Mesodermal cell (in vitro differentiated cells): ENCODE data around the gene DAPK1.

Experiments
- H3K27ac ChIP-seq: 2 replicates; pipeline ENCODE4 v1.7.0; 2013; ENCODE audit warnings: mild to moderate bottlenecking, low read depth, low read length, moderate library complexity; ENCODE audit not compliant: severe bottlenecking
- H3K36me3 ChIP-seq: 2 replicates; pipeline ENCODE4 v1.7.1; 2013; ENCODE audit warnings: mild to moderate bottlenecking, low read length, moderate library complexity; ENCODE audit not compliant: control insufficient read depth, insufficient read depth
- H3K4me1 ChIP-seq: one replicate; pipeline ENCODE4 v1.7.1; 2013; ENCODE audit warnings: mild to moderate bottlenecking, low read length; ENCODE audit not compliant: insufficient read depth, control insufficient read depth, poor library complexity, severe bottlenecking
- H3K4me3 ChIP-seq: 2 replicates; pipeline ENCODE4 v1.7.0; 2013; ENCODE audit warnings: low read length, control low read depth, mild to moderate bottlenecking; ENCODE audit not compliant: insufficient read depth, poor library complexity, severe bottlenecking; ENCODE audit errors: extremely low read depth
- H3K9me3 ChIP-seq: 2 replicates; pipeline ENCODE4 v1.7.1; 2013; ENCODE audit warnings: mild to moderate bottlenecking, low read length, moderate library complexity; ENCODE audit not compliant: control insufficient read depth
- WGBS, 2 experiments: methylation state at CpG; one replicate each; pipeline ENCODE4 v1.1.5; 2013; ENCODE audit warnings: missing lambda C conversion rate in 2 of 2; ENCODE audit not compliant: insufficient coverage in 2 of 2; 5-methylcytosine and 5-hydroxymethylcytosine counted together

DAPK1 gene

GRCh38 chr9:87505869-87506678 is 8.4 kb downstream of the DAPK1 start:
- 95% methylated on average over 9 of the region's 13 CpGs for WGBS, 2 experiments
- H3K4me3 ChIP-seq = no peak overlapping the region
- no peak overlapping the region for H3K27ac ChIP-seq
- H3K9me3 ChIP-seq = no peaks in the 10 kb centered on the region
- H3K4me1 ChIP-seq = no peaks in the 10 kb centered on the region
- H3K36me3 ChIP-seq = peaks cover 45% of the 10 kb centered on the region

- H3K36me3 ChIP-seq = peaks cover 51% of the 10 kb centered on the region
- H3K27ac ChIP-seq = no peak overlapping the region
- WGBS, 2 experiments = 100% methylated on average over 1 of the region's 4 CpGs; no CpG with 5 or more reads in 1 of the 2 experiments
- H3K4me1 ChIP-seq = no peaks in the 10 kb centered on the region
- H3K4me3 ChIP-seq = no peak overlapping the region
- no peaks in the 10 kb centered on the region for H3K9me3 ChIP-seq
Observed at GRCh38 chr9:87507576-87507975, 9.9 kb downstream of the DAPK1 start.

GRCh38 chr9:87510252-87510683 is 12.6 kb downstream of the DAPK1 start:
- Histone ChIP-seq H3K36me3 (peaks cover 51% of the 10 kb centered on the region), H3K27ac (peak overlapping the region; percentile 43), H3K4me3 (no peak overlapping the region), H3K4me1 (no peaks in the 10 kb centered on the region), H3K9me3 (no peaks in the 10 kb centered on the region)
- 97% methylated on average over 3 to 4 of the region's 4 CpGs for WGBS, 2 experiments

GRCh38 chr9:87512311-87512710 is 14.6 kb downstream of the DAPK1 start:
- no peak overlapping the region for H3K27ac ChIP-seq
- no peaks in the 10 kb centered on the region for H3K9me3 ChIP-seq
- peaks cover 37% of the 10 kb centered on the region for H3K36me3 ChIP-seq
- peaks cover 8% of the 10 kb centered on the region for H3K4me1 ChIP-seq
- no peak overlapping the region for H3K4me3 ChIP-seq
- 96 to 100% methylated on average over 2 to 4 of the region's 4 CpGs for WGBS, 2 experiments

- H3K27ac ChIP-seq = no peak overlapping the region
- WGBS, 2 experiments = 98 to 100% methylated on average over 3 to 4 of the region's 4 CpGs
- peaks cover 8% of the 10 kb centered on the region for H3K4me1 ChIP-seq
- no peaks in the 10 kb centered on the region for H3K9me3 ChIP-seq
- H3K36me3 ChIP-seq = peaks cover 37% of the 10 kb centered on the region
- H3K4me3 ChIP-seq = no peak overlapping the region
Observed at GRCh38 chr9:87513161-87513560, 15.5 kb downstream of the DAPK1 start.

- H3K36me3 ChIP-seq = peaks cover 31% of the 10 kb centered on the region
- H3K27ac ChIP-seq = no peak overlapping the region
- H3K4me3 ChIP-seq = no peak overlapping the region
- whole genome bisulfite sequencing, 2 experiments = 100% methylated on average over 2 of the region's 3 CpGs
- no peaks in the 10 kb centered on the region for H3K9me3 ChIP-seq
- H3K4me1 ChIP-seq = peaks cover 11% of the 10 kb centered on the region
Observed at GRCh38 chr9:87513880-87514535, 16.3 kb downstream of the DAPK1 start.

- WGBS, 2 experiments = 100% methylated on average over 1 of the region's 2 CpGs; no CpG with 5 or more reads in 1 of the 2 experiments
Observed at GRCh38 chr9:87515006-87515405, 17.3 kb downstream of the DAPK1 start.

GRCh38 chr9:87515588-87516221 is 18.0 kb downstream of the DAPK1 start:
- Histone ChIP-seq H3K27ac (peak overlapping the region; percentile 54), H3K9me3 (no peaks in the 10 kb centered on the region), H3K36me3 (peaks cover 34% of the 10 kb centered on the region), H3K4me1 (peaks cover 16% of the 10 kb centered on the region), H3K4me3 (no peak overlapping the region)
- WGBS, 2 experiments = 86 to 92% methylated on average over 7 of the region's 9 CpGs

More at GRCh38 chr9:87515006-87515405, 17.3 kb downstream of the DAPK1 start:
- Histone ChIP-seq H3K9me3 (no peaks in the 10 kb centered on the region), H3K4me3 (no peak overlapping the region), H3K4me1 (peaks cover 16% of the 10 kb centered on the region), H3K36me3 (peaks cover 33% of the 10 kb centered on the region), H3K27ac (no peak overlapping the region)

GRCh38 chr9:87516222-87516925 is 18.7 kb downstream of the DAPK1 start:
- peaks cover 32% of the 10 kb centered on the region for H3K36me3 ChIP-seq
- H3K4me3 ChIP-seq = no peak overlapping the region
- WGBS, 2 experiments = 68 to 74% methylated on average over 8 to 12 of the region's 12 CpGs
- H3K27ac ChIP-seq = peak overlapping the region; percentile 54
- no peaks in the 10 kb centered on the region for H3K9me3 ChIP-seq
- peaks cover 16% of the 10 kb centered on the region for H3K4me1 ChIP-seq

- WGBS, 2 experiments = 79 to 83% methylated on average over 3 of the region's 3 CpGs
- Histone ChIP-seq H3K36me3 (peaks cover 34% of the 10 kb centered on the region), H3K27ac (no peak overlapping the region), H3K9me3 (no peaks in the 10 kb centered on the region), H3K4me1 (peaks cover 16% of the 10 kb centered on the region), H3K4me3 (no peak overlapping the region)
Observed at GRCh38 chr9:87516926-87517290, 19.2 kb downstream of the DAPK1 start.
